B cell (primary cell): ENCODE data around the gene MEGF11.

Experiments
- EZH2 ChIP-seq: IDR thresholded peaks from 2 replicates; pipeline ENCODE4 v1.6.1; 2012; ENCODE audit warnings: borderline replicate concordance, low read depth, mild to moderate bottlenecking, moderate library complexity, low read length; ENCODE audit not compliant: insufficient read depth, poor library complexity, severe bottlenecking
- TF ChIP-seq, protein P1 (sequence below): fragments of 200-600 bp; IDR thresholded peaks from one replicate; pipeline ENCODE4 v1.8.0; 2022; ENCODE audit warnings: antibody characterized with exemption, mild to moderate bottlenecking

- TF ChIP-seq, protein P1, sequence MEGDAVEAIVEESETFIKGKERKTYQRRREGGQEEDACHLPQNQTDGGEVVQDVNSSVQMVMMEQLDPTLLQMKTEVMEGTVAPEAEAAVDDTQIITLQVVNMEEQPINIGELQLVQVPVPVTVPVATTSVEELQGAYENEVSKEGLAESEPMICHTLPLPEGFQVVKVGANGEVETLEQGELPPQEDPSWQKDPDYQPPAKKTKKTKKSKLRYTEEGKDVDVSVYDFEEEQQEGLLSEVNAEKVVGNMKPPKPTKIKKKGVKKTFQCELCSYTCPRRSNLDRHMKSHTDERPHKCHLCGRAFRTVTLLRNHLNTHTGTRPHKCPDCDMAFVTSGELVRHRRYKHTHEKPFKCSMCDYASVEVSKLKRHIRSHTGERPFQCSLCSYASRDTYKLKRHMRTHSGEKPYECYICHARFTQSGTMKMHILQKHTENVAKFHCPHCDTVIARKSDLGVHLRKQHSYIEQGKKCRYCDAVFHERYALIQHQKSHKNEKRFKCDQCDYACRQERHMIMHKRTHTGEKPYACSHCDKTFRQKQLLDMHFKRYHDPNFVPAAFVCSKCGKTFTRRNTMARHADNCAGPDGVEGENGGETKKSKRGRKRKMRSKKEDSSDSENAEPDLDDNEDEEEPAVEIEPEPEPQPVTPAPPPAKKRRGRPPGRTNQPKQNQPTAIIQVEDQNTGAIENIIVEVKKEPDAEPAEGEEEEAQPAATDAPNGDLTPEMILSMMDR: peak; percentile 95
- no peak for TF ChIP-seq EZH2
These were observed 396.6 kb downstream of the MEGF11 start for GRCh38 chr15:65856821-65857455.
